LNCAP (cell line): Measurements from ENCODE around the gene GSTM5.

ENCODE experiments used
- CTCF ChIP-seq: fragments of 450-650 bp; IDR thresholded peaks from 2 replicates; pipeline ENCODE4 v1.5.1; 2017; ENCODE audit warnings: mild to moderate bottlenecking

Gene GSTM5

GRCh38 chr1:109713636-109714035, 1.6 kb downstream of the GSTM5 start:
- TF ChIP-seq CTCF, result no peak

GRCh38 chr1:109714661-109715372, 2.8 kb downstream of the GSTM5 start:
- no peak for TF ChIP-seq CTCF

DNA sequence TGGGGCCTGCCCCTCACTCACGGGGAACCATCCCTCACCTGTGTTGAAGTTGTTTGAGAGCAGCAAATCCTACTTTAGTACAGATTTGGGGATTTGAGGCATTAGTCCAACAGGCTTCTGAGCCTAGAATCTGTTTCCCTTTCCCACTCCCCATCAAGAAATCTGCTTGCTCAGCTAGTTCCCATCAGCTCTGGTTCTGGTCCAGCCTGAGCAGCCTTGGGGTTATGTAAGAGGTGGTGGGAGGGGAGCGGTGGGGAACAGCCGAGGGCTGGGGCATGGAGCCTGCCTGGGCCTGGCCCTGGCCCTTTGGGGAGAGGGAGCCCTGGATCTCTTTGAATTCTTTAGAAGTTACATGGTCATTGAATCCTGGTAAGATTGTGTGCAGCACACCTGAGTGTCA, 4.1 kb downstream of the GSTM5 start:
- no peak for TF ChIP-seq CTCF

DNA sequence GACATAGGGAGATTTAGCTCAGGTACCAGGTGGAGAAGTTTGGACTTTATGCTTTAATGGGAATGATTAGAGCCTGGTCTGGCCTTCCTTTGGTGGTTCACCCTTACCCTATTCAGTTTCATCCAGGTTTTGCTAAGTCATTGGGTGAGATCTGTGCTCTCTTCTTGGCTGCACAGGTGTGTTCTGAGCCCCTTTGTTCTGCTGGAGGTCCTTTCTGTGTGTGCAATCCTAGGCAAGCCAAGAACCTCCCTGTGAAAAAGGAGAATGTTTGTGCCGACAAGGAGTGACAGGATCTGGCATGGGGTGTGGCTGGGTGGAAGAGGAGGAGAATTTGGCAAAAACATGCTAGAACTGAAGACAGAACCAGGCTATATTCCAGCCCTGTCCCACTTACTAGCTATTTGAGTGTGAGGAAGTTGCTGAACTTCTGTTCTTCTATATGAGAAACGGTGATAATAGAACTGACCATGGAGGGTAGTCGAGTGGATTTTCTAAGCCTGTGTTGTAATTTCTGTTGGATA, 4.6 kb downstream of the GSTM5 start:
- TF ChIP-seq CTCF, result no peak

DNA sequence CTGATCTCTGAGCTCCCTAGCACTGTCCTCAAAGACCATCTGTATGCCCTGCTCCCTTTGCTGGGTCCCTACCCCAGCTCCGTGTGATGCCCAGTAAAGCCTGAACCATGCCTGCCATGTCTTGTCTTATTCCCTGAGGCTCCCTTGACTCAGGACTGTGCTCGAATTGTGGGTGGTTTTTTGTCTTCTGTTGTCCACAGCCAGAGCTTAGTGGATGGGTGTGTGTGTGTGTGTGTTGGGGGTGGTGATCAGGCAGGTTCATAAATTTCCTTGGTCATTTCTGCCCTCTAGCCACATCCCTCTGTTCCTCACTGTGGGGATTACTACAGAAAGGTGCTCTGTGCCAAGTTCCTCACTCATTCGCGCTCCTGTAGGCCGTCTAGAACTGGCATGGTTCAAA, 5.7 kb downstream of the GSTM5 start:
- no peak for TF ChIP-seq CTCF

GRCh38 chr1:109718495-109718894, 6.4 kb downstream of the GSTM5 start:
- TF ChIP-seq CTCF, result no peak

- TF ChIP-seq CTCF, result no peak
Measured at GRCh38 chr1:109719337-109719837, 7.3 kb downstream of the GSTM5 start.

- no peak for TF ChIP-seq CTCF
Measured at GRCh38 chr1:109721042-109721441, 9.0 kb downstream of the GSTM5 start.
